SK-N-MC (cell line): Measurements from ENCODE around the gene PSG1.
"Not testable (repeated sequence)": the region's sequence is repeated elsewhere in the genome, so short reads cannot be mapped to it uniquely, and the experiment has no call there.

Source experiments
- EZH2 ChIP-seq: fragments of 200-600 bp; sonication (generic); IDR thresholded peaks from one replicate; pipeline ENCODE4 v1.6.1; 2017; ENCODE audit warnings: antibody characterized with exemption
- POLR2AphosphoS5 ChIP-seq: IDR thresholded peaks from 2 replicates; pipeline ENCODE4 v1.6.1; 2012; ENCODE audit warnings: mild to moderate bottlenecking, low read depth, low read length, borderline replicate concordance

DNA sequence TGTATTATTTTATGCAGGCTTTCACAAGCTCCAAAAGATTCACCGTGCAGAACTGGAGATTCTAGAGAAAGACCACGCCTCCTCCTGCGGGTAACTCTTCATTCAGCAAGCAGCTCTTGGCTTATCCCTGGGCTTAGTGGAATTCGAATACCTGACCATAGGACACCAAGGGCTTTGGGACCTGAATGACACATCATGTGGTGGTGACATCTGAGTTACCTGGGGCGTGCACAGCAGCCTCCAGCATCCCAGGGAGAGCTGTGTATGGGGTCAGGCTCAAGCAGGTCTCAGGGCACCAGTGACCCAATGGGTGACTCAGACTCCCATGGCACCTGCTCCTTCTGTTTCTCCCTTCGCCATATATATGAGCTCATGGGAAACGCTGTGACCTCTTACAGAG is 10.9 kb upstream of the PSG1 start:
- not testable (repeated sequence) for TF ChIP-seq EZH2, POLR2AphosphoS5
